ENCODE results near the gene GRID1. TPM values are rescaled to one million over a fixed set of nuclear protein-coding genes. Genes with fewer than 3 reads are reported as not detected.

Gene GRID1
- total and polyA plus RNA-seq, 10 of the 15 experiments (the other 5 are each of a cell fraction or from before 2014, with no cell fraction given): 0.04 to 0.62 (median 0.08) TPM; not detected in 5

DNA sequence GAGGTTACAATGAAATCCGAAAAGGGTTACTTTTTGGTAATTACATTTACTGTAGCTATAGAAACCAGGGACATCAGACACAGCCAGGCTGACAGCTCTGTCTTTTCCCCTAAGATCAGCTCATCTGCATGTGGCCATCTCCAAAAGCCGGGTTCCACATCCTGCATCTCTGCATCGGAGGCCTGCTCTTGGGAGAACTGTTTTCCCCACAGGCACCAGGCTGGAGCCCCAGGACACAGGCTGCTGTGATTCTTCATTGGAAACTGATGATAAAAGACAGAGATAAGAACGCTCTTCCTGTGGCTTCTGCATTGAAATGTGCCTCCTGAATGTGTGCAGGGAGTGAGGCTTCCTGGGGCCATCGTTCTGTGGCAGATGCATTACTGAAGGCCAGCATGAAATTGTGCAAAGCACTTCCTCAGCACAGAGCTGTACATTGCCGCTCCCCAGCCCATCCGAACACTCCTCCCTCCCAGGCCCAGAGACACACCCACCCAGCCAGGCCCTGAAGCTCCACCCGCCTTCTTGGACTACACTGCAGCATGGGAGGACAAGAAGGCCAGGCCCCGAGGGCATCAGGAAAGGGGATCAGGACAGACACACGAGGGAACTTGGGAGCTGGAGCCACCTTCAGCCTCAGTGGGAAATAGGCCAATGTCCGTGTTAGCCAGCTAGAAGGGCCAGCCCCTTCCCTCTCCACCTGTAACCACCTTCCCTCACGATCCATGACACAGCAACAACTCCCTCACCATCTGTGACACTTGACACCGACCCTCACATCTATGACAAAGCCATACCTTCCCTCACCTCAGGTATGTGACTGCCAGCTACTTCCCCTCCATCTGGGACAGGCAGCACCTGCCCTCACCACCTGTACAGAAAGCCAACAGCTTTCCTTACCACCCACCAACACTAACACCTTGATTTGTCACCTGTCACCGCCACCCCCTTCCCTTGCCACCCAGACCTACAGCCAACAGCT, 113.2 kb downstream of the GRID1 start:
- Histone ChIP-seq H2AFZ (ENCODE audit: control insufficient read depth, low read depth, low read length) (no peak overlapping the region), H3K9ac (ENCODE audit: control insufficient read depth, insufficient read depth, low read length) (no peak overlapping the region), H3K79me2 (ENCODE audit: control insufficient read depth, insufficient read depth, low read length) (no peaks in the 10 kb centered on the region), H3K27me3 (replicated peaks in 1 of 2; ENCODE audit: control insufficient read depth in 2 of 2, insufficient read depth in 2 of 2, low read length in 1 of 2) (no peaks in the 10 kb centered on the region; a peak in 2 of 4 replicates), H3K27ac (ENCODE audit: control insufficient read depth, insufficient read depth) (no peak overlapping the region), H3K36me3 (ENCODE audit: control insufficient read depth in 2 of 2, insufficient read depth in 2 of 2, low read length in 1 of 2) (no peaks in the 10 kb centered on the region), H3K4me1 (ENCODE audit: control insufficient read depth, insufficient read depth, low read length) (no peaks in the 10 kb centered on the region), H3K4me2 (ENCODE audit: control insufficient read depth, insufficient read depth) (no peak overlapping the region), H3K9me3 (replicated peaks; ENCODE audit: control insufficient read depth, insufficient read depth, low read length) (no peaks in the 10 kb centered on the region), H4K20me1 (ENCODE audit: control insufficient read depth, insufficient read depth) (no peaks in the 10 kb centered on the region), H3K4me3 (no peak overlapping the region)
- intact Hi-C loops (cut with micrococcal nuclease; ENCODE audit: unreplicated experiment) (no loop called here), in situ Hi-C loops (cut with MboI) (no loop called here)
- ATAC-seq: no peak
- ChIA-PET RAD21 (ENCODE audit: unreplicated experiment) (no interaction called here), POLR2A (no interaction called here), SMC1A (ENCODE audit: uncharacterized antibody, unreplicated experiment) (no interaction called here), CTCF (no interaction called here)
- 8% methylated on average over 14 of the region's 14 CpGs for WGBS (ENCODE audit: insufficient coverage, insufficient replicate concordance, low lambda C conversion rate, missing lambda C conversion rate)
- BruUV-seq (replicated peaks): no TSS peak
- no peak for DNase-seq (ENCODE audit: low read depth, low spot score)
- TF ChIP-seq ZZZ3 (IDR thresholded peaks at IDR 0.05; ENCODE audit: control insufficient read depth, insufficient read length, low read depth) (no peak), BMI1 (IDR thresholded peaks at IDR 0.05; ENCODE audit: borderline replicate concordance) (no peak), YBX1 (IDR thresholded peaks at IDR 0.05) (no peak), HDAC6 (IDR thresholded peaks at IDR 0.05; ENCODE audit: unreplicated experiment) (no peak)
- TF ChIP-seq, protein P1, sequence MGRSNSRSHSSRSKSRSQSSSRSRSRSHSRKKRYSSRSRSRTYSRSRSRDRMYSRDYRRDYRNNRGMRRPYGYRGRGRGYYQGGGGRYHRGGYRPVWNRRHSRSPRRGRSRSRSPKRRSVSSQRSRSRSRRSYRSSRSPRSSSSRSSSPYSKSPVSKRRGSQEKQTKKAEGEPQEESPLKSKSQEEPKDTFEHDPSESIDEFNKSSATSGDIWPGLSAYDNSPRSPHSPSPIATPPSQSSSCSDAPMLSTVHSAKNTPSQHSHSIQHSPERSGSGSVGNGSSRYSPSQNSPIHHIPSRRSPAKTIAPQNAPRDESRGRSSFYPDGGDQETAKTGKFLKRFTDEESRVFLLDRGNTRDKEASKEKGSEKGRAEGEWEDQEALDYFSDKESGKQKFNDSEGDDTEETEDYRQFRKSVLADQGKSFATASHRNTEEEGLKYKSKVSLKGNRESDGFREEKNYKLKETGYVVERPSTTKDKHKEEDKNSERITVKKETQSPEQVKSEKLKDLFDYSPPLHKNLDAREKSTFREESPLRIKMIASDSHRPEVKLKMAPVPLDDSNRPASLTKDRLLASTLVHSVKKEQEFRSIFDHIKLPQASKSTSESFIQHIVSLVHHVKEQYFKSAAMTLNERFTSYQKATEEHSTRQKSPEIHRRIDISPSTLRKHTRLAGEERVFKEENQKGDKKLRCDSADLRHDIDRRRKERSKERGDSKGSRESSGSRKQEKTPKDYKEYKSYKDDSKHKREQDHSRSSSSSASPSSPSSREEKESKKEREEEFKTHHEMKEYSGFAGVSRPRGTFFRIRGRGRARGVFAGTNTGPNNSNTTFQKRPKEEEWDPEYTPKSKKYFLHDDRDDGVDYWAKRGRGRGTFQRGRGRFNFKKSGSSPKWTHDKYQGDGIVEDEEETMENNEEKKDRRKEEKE (IDR thresholded peaks at IDR 0.05): no peak
- FAIRE-seq: no peak
